ENCODE data around the gene ADAT3. TPM values are rescaled to one million over a fixed set of nuclear protein-coding genes. Genes with fewer than 3 reads are reported as not detected.

Gene ADAT3
- total RNA-seq, 4 donors from 2014 or later: 2.1 to 3.6 (median 3.1) TPM

DNA sequence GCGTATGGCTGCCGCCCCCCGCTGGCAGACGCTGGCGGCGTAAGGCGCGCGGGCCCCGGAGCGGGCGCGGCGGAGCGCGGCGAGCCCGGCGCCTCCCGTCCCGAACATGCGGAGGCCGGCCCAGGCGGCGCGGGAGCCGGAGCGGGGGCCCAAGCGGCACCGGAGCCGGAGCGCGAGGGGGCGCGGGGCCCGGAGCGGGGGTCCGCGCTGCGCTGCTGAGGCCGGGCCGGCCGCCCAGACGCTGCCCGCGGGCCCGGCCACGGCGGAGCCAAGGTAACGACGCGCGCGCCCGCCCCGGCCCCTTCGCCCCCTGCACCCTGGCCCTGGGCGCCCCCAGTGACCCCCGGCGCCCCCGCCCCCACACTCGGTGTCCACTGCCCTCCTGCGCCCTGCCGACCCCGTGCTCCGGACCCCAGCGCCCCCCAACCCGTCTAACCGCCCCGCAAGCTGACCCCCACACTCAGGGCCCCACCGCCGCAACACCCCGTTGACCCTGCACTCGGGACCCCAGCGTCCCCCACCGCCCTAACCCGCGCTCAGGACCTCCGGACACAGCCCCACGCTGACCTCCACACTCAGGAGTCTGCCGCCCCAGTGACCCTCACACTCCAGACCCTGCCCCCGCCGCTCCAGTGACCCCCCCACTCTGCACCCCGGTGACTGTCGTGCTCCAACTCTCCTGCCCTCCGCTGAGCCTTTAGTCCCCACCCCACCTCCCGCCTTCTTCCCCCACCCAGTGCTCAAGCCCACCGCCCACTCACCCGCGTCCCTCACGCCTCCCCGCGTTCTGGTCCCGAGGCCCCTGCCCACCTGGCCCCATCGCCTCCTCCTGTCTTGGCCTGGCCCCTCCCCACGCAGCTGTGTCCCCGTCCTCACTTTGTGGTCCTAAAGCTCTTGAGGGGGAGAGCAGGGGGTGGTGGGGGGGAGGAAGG, 36.2 kb downstream of the ADAT3 start, which contains the start of gene CSNK1G2:
Gene CSNK1G2 (plus strand): TSS at position 27 of the 932 bp plus-strand sequence. CDS start 28,601 bp downstream, outside the sequence.
- Histone ChIP-seq H3K4me1 (peaks cover 21 to 34% of the 10 kb centered on the region in 2 donors), H3K4me3 (peak within 1 kb of the TSS; percentile 67 to 86 (median 76)), H3K36me3 (no peaks in the 10 kb centered on the region), H3K27me3 (no peaks in the 10 kb centered on the region), H3K9me3 (no peaks in the 10 kb centered on the region), H3K27ac (peak within 1 kb of the TSS; percentile 88 to 98 (median 94))
- intact Hi-C loops (cut with DNase I; ENCODE audit: low total_unique reads) (no loop called here), in situ Hi-C loops (cut with MboI; ENCODE audit: low sequenced_read_pairs in 4 of 4) (no loop called here)
- DNase-seq (no peak), ATAC-seq (peak; percentile 5 to 12)
- TF ChIP-seq, protein P1, sequence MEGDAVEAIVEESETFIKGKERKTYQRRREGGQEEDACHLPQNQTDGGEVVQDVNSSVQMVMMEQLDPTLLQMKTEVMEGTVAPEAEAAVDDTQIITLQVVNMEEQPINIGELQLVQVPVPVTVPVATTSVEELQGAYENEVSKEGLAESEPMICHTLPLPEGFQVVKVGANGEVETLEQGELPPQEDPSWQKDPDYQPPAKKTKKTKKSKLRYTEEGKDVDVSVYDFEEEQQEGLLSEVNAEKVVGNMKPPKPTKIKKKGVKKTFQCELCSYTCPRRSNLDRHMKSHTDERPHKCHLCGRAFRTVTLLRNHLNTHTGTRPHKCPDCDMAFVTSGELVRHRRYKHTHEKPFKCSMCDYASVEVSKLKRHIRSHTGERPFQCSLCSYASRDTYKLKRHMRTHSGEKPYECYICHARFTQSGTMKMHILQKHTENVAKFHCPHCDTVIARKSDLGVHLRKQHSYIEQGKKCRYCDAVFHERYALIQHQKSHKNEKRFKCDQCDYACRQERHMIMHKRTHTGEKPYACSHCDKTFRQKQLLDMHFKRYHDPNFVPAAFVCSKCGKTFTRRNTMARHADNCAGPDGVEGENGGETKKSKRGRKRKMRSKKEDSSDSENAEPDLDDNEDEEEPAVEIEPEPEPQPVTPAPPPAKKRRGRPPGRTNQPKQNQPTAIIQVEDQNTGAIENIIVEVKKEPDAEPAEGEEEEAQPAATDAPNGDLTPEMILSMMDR (IDR thresholded peaks at IDR 0.05 in 4 of 5, conservative IDR thresholded peaks at IDR 0.05 in 1 of 5): peak in 2 of 5 experiments; percentile 5 to 23
- peak in 1 of 2 donors; percentile 69 for TF ChIP-seq POLR2A (IDR thresholded peaks at IDR 0.05)

DNA sequence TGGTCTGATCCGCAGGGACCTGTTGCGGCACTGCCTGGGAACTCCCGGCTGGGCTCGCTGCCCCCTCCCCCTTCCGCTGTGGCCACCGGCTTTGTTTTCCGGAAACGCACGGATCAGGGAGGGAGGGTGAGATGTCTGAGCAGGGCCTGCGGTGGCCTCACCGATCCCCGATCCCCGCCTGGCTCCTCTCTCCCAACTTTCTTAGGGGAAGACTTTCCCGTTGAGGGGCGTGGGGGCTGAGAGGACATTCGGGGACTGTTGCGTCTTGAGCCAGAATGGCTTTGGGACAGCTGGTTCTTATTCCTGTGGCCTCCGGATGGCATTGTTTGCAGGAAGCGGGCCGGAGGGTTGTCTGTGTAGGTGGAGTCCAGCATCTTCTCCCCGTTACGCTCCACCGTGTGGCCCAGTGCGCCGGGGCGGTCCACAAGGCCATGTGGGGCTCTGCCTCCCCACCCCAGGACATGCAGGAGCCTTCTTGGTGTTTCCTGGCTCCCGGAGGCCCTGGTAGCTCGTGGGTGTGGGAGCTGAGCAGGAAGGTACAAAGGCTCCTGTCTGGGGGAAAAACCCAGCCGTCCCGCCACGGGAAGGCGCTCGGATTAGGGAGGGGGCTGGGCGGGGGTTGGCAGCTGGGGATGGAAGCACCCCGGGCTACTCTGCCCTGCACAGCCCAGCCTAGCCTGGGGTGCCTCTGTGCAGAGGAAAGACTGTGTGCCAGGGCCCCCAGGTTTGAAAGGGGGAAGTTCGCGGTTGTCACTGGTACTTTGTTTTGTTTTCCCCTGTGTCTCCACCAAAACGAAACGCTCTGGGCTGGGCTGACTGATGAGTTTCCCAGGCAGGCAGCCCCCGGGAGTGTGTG, 37.1 kb downstream of the ADAT3 start:
- TF ChIP-seq POLR2A (IDR thresholded peaks at IDR 0.05): peak; percentile 43 to 51
- TF ChIP-seq, protein P1 (IDR thresholded peaks at IDR 0.05 in 4 of 5, conservative IDR thresholded peaks at IDR 0.05 in 1 of 5): no peak
- H3K27ac ChIP-seq: peak overlapping the region; percentile 81 to 98 (median 89)
- peaks cover 21 to 34% of the 10 kb centered on the region in 2 donors for H3K4me1 ChIP-seq
- intact Hi-C loops (cut with DNase I; ENCODE audit: low total_unique reads): no loop called here
- H3K9me3 ChIP-seq: no peaks in the 10 kb centered on the region
- ATAC-seq: peak; percentile 12 to 16
- H3K4me3 ChIP-seq: peak overlapping the region; percentile 67 to 86 (median 76)
- H3K36me3 ChIP-seq: no peaks in the 10 kb centered on the region
- in situ Hi-C loops (cut with MboI; ENCODE audit: low sequenced_read_pairs in 4 of 4): no loop called here
- peak; percentile 50 to 61 for DNase-seq
- no peaks in the 10 kb centered on the region for H3K27me3 ChIP-seq

DNA sequence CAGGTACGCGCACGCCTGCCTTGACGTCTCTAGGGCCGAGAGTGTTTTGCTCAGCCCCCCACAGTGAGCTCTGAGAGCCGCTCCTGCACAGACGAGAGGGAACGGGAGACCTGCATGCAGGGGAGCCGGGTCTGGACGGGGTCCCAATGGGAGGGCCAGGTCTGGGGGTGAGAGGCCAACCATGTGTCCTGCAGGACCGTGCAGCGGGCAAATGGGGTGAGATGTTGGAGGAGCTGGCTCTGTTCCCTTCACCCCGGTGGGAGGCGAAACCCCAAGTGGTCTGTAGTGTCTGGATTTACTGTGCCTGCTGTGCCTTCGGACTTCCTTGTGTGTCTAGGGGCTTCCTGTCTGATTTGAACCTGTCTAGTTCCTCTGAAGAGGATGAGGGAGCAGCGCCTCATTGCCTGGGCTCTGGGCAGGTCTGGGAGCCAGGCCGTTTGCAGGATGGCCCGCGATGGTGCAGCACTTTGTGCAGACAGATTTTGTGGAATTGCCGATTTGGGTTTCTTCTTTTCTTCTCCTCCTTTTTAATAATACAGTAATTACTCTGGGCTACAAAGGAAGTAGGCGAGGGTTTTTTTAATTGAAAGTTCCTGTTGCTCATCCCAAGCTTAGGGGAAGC, 37.8 kb downstream of the ADAT3 start:
- ATAC-seq (no peak), DNase-seq (no peak)
- H3K4me3 ChIP-seq: peak overlapping the region; percentile 67 to 86 (median 76)
- peak overlapping the region; percentile 81 to 98 (median 89) for H3K27ac ChIP-seq
- no peaks in the 10 kb centered on the region for H3K27me3 ChIP-seq
- intact Hi-C loops (cut with DNase I; ENCODE audit: low total_unique reads): no loop called here
- TF ChIP-seq POLR2A (IDR thresholded peaks at IDR 0.05): no peak
- TF ChIP-seq, protein P1 (IDR thresholded peaks at IDR 0.05 in 4 of 5, conservative IDR thresholded peaks at IDR 0.05 in 1 of 5): no peak
- H3K4me1 ChIP-seq: peaks cover 21 to 34% of the 10 kb centered on the region in 2 donors
- no peaks in the 10 kb centered on the region for H3K9me3 ChIP-seq
- in situ Hi-C loops (cut with MboI; ENCODE audit: low sequenced_read_pairs in 4 of 4): no loop called here
- H3K36me3 ChIP-seq: no peaks in the 10 kb centered on the region

DNA sequence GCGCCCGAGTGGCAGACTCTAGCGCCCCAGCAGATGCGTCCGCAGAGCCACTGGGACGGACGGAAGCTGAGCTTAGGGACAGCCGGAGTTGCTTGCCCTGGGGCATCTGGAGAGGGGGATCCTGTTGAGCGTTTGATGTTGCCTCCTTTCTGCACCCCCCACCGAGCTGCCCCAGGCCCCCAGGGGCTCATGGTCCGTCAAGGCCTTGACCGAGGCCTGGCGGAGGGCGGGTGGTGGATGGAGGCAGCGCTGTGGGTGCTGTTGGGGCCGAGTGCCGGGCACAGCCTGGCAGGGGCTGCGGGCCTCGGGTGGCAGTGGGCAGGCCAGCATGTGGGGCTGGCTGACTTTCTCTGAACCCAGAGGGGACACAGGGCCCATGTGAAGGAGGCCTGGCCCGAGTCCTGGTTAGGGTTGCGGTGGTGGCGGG, 38.5 kb downstream of the ADAT3 start:
- H3K27ac ChIP-seq: no peak overlapping the region
- no peak for DNase-seq
- H3K4me3 ChIP-seq: no peak overlapping the region
- H3K9me3 ChIP-seq: no peaks in the 10 kb centered on the region
- in situ Hi-C loops (cut with MboI; ENCODE audit: low sequenced_read_pairs in 4 of 4): no loop called here
- TF ChIP-seq, protein P1 (IDR thresholded peaks at IDR 0.05 in 4 of 5, conservative IDR thresholded peaks at IDR 0.05 in 1 of 5): no peak
- TF ChIP-seq POLR2A (IDR thresholded peaks at IDR 0.05): no peak
- no peaks in the 10 kb centered on the region for H3K36me3 ChIP-seq
- no peaks in the 10 kb centered on the region for H3K27me3 ChIP-seq
- ATAC-seq: no peak
- peaks cover 21 to 34% of the 10 kb centered on the region in 2 donors for H3K4me1 ChIP-seq
- intact Hi-C loops (cut with DNase I; ENCODE audit: low total_unique reads): no loop called here
